Measurements from ENCODE around the gene SMYD3.
"Not testable (repeated sequence)": the region's sequence is repeated elsewhere in the genome, so short reads cannot be mapped to it uniquely, and the experiment has no call there.

- not testable (repeated sequence) for TF ChIP-seq ZNF274 (IDR thresholded peaks at IDR 0.05; ENCODE audit: low read depth, low read length); YY1 (IDR thresholded peaks at IDR 0.05; ENCODE audit: insufficient read depth, insufficient read length); SUZ12 (IDR thresholded peaks at IDR 0.05; ENCODE audit: extremely low read depth, insufficient read depth, insufficient read length)
Observed at GRCh38 chr1:246071561-246071960, 435.5 kb downstream of the SMYD3 start.
